ENCODE data around the gene RBM10. TPM values are rescaled to one million over a fixed set of nuclear protein-coding genes. Genes with fewer than 3 reads are reported as not detected.

RBM10 gene
- polyA plus RNA-seq, 3 donors, result 54.5 to 67.8 (median 65.8) TPM

GRCh38 chrX:47233333-47234113 lies 88.5 kb downstream of the RBM10 start:
- DNase-seq, result peak; percentile 92

- DNase-seq, result no peak
Observed at GRCh38 chrX:47234583-47234982, 89.6 kb downstream of the RBM10 start.

DNA sequence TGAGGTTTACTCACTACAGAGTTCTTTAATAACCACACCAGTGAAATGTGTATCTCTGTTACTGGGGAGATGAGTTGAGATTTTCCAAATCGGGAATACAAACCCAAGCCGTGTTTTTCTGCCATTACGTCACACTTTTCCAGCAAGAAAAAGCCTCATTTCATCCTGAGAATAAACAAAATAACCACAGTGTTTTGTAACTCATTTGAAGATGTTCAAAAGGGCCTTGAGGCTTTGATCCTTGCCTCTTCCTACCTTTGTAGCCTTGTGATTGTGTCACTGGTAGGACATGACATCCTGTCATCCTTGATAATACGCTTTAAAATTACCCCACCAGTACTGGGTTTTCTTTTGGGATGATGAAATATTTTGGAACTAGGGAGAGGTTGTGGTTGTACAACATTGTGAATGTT lies 90.7 kb downstream of the RBM10 start:
- DNase-seq, result no peak

Other genes with a start within 250 kb of the RBM10 start
- 10 to 100 TPM; 23.0 to 27.2 (median 24.3) TPM for gene JADE3, start 232.8 kb upstream of the RBM10 start, polyA plus RNA-seq (ENCODE audit: insufficient read length in 3 of 3)
- 10 to 100 TPM; 30.7 to 40.1 (median 32.3) TPM for gene RGN, start 66.8 kb upstream of the RBM10 start, polyA plus RNA-seq (ENCODE audit: insufficient read length in 3 of 3)
- 100 to 1,000 TPM in 2 of 3 donors, 10 to 100 TPM in 1; 87.1 to 127 (median 119) TPM for gene NDUFB11, start 519 bp upstream of the RBM10 start, polyA plus RNA-seq (ENCODE audit: insufficient read length in 3 of 3)
- gene UBA1, start 48.6 kb downstream of the RBM10 start, polyA plus RNA-seq (ENCODE audit: insufficient read length in 3 of 3), result 100 to 1,000 TPM; 238 to 317 (median 302) TPM
- 100 to 1,000 TPM; 129 to 132 (median 132) TPM for gene CDK16, start 73.5 kb downstream of the RBM10 start, polyA plus RNA-seq (ENCODE audit: insufficient read length in 3 of 3)
- gene USP11, start 87.8 kb downstream of the RBM10 start, polyA plus RNA-seq (ENCODE audit: insufficient read length in 3 of 3), result 100 to 1,000 TPM; 143 to 151 (median 150) TPM
- 1 to 10 TPM in 2 of 3 donors, under 1 TPM in 1; 0.87 to 1.5 (median 1.1) TPM for gene ZNF157, start 225.4 kb downstream of the RBM10 start, polyA plus RNA-seq (ENCODE audit: insufficient read length in 3 of 3)